HG03439 (cell line): ENCODE measurements around the gene PLXNA3.

Experiments used
- ATAC-seq: cut with Tn5 transposase; IDR thresholded peaks from one replicate; pipeline ENCODE4 v1.9.1; 2021; ENCODE audit warnings: mild to moderate bottlenecking, moderate library complexity; ENCODE audit not compliant: unreplicated experiment

Gene PLXNA3

DNA sequence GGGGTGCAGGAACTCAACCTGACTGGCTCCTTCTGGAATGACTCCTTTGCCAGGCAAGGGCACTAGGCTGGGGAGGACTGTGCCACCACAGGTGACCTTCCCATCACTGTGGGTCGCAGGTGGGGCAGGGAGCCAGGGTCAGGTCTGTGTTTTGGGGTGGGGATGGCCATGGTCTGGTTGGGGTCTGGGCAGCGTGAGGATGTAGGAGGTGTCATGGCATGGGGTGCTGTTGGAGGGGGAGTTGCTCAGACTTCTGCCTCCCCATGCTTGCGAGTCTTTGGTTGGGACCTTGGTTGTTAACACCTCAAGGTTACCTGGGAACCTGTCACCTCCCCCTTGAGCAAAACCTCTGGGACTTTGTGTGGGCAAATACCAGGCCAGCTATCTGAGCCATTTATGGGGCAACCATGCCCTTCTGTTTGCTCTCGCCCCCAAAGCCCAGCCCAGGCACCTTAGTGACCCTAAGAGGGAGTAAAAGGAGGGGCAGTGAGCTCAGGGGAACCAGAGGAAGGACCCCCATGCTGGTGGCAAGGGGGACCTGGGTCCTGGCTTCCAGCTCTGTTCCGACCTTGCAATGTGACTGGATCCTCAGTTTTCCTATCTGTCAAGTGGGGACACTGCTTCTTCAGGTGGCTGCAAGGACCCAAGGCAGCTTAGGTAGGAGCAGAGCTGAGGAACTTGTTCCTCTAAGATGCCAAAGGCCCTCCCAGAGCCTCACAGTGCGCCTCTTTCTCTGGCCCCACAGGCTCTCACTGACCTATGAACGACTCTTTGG lies 23.5 kb upstream of the PLXNA3 start:
- ATAC-seq, result no peak

DNA sequence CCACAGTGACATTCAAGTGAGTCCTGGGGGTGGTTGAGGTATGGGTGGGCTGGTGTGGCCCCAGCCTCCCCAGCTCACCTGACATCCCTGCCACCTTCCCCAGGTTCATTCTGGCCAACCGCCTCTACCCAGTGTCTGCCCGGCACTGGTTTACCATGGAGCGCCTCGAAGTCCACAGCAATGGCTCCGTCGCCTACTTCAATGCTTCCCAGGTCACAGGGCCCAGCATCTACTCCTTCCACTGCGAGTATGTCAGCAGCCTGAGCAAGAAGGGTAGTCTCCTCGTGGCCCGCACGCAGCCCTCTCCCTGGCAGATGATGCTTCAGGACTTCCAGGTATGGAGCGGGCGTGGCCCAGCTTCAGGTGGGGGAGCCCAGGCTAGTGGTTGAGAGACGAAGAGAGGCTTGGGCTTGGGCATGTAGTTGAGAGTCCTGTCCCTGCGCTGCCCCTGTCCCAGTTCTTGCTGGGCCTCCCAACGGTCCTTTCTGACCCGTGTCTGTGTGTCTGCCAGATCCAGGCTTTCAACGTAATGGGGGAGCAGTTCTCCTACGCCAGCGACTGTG lies 22.8 kb upstream of the PLXNA3 start:
- no peak for ATAC-seq

DNA sequence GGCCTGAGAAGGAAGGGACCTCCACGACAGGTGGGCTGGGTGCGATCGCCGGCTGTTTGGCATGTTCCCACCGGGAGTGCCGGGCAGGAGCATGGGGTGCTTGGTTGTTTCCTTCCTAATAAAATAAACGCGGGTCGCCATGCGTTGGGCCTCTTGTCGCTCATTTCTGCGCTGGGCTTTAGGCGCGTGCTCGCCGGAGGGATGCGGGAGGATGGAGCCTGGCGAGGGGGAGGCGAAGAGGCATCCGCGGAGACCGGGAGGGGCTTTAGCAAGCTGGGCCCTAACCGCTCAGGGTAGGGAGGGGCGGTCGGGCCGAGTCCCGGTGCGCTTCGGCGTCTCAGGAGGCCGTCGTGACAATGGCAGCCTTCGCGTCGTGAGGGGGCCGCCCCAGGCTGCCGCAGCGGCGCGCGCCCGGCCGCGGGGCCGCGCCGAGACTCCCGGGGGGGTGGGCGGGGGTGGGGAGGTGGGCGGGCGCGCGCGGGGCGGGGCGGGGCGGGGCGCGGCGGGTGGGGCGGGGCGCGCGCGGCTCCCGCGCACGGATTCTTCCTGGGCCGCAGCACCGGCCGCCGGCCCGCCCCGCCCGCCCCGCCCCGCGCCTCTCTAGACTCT lies 21.6 kb upstream of the PLXNA3 start:
- ATAC-seq, result no peak

DNA sequence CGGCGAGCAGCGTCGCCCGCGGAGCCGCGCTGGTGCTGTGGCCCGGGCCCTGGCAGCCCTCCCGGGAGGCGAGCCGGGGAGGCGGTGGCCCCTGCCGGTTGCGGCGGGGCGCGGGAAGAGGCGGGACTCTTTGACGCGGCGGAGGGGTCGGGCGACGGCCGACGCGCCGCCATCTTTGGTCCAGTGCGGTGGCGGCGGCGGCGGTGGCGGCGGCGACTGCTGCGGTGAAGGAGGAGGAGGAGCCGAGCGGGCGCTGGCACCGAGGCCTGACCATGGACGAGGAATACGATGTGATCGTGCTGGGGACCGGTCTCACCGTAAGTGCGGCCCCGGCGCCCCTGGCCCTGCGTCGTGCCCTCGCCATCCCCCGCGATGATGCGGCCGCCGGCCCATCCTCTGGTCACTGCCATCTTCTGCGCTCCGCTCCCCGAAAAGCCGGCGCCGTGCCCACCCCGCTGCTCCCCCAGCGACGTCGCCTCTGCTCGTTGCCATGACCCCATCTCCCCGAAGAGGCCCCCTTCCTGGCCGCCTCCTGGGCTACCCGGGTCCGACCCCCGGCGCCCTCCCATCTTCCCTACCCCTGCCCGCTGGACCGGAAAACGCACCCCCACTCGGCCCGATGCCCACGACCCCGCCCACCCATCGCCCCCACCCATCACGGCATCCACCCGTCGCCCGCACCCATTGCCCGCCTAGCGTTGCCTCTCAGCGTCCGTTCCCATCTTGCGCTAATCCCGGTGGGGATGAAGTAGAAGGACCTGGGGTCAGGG lies 20.9 kb upstream of the PLXNA3 start, which contains the start of gene GDI1:
Gene GDI1, plus strand, starts transcription at position 172 of the 770 bp plus-strand sequence. Its CDS starts 101 bp downstream, at position 273.
- no peak for ATAC-seq

DNA sequence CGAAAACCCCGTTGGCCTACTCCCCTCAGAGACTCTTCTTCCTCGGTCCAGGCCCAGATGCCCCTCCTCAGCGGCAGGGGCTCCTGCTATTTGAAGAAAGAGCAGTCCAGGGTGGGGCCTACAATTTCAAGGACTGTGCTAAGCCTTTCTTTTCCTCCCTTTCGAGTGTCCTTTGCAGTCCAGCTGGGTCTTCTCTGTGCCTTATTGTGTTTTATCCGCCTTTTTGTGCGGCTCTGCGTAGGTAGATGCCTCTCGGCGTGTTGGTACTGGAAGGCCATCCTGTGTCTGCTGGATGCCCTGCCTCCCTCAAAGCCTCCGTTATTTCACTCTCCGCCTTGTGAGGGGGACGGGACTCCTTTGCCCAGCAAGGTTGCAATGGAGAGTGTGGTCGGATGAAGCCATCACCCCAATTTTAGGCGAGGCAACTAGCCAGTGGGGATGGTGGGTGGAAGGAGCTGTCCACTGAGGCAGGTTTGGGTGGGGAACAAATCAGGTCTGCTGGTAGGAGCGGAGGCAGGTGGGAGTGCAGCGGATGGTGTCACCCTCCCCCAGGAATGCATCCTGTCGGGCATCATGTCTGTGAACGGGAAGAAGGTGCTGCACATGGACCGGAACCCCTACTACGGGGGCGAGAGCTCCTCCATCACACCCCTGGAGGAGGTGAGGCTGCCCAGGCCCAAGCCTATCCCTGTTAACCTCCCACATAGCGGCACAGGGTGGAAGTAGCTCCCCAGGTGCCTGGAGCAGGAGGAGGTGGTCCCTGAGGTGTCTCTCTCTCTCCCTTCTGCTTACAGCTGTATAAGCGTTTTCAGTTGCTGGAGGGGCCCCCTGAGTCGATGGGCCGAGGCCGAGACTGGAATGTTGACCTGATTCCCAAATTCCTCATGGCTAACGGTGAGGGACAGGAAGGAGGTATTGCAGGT lies 19.8 kb upstream of the PLXNA3 start:
- ATAC-seq, result no peak

DNA sequence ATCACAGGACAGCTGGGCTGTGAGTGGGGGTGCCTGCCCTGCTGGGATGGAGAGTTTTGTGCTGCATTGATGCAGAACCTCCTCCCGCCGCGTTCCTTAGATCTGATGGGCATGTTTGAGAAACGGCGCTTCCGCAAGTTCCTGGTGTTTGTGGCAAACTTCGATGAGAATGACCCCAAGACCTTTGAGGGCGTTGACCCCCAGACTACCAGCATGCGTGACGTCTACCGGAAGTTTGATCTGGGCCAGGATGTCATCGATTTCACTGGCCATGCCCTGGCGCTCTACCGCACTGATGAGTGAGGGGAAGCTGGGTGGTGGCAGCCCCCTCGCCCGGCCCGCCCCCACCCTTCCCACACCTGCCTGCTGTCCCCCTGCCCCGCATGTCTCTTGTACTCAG lies 18.2 kb upstream of the PLXNA3 start:
- no peak for ATAC-seq

DNA sequence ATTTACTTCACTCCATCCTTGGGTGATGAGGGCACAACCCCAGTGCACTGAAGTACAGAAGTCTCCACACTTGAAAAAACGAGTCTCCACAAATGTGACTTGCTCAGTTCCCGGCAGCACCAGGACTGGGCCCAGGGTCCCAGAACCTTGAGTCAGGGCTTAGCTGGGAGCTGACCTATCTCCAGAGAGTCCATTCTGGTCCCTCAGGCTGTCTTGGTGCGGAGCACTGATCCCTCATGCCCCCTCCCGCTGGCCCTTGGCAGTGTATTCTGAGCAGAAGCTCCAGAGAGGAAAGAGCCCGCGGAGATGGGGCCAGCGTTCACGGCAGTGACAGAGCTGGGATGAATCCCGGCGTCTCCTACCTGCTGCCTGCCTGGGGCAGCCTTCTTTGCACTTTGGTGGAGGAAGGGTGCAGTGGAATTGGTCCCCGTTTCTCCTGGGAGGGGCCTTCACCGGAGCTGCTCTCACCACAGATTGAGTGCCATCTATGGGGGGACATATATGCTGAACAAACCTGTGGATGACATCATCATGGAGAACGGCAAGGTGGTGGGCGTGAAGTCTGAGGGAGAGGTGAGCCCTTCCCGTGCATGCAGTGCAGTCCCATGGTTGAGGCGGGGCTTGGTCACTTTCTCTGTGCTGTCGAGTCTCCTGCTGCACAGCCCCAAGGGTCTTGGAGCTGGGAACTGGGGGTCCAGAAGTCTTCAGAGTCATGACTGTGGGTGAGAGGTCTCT lies 17.3 kb upstream of the PLXNA3 start:
- no peak for ATAC-seq

DNA sequence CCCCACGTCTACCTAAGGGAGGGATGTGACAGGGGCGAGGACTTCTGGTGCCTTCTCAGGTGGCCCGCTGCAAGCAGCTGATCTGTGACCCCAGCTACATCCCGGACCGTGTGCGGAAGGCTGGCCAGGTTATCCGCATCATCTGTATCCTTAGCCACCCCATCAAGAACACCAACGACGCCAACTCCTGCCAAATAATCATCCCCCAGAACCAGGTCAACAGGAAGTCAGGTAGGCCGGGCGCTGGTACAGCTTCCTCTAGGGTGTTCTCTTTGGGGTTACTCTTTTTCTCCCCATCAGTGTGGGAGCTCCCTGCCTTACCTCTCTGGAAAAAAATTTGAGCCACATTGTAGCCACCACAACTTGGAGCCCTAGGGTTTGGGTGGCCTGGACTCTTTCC lies 16.5 kb upstream of the PLXNA3 start:
- ATAC-seq, result no peak

DNA sequence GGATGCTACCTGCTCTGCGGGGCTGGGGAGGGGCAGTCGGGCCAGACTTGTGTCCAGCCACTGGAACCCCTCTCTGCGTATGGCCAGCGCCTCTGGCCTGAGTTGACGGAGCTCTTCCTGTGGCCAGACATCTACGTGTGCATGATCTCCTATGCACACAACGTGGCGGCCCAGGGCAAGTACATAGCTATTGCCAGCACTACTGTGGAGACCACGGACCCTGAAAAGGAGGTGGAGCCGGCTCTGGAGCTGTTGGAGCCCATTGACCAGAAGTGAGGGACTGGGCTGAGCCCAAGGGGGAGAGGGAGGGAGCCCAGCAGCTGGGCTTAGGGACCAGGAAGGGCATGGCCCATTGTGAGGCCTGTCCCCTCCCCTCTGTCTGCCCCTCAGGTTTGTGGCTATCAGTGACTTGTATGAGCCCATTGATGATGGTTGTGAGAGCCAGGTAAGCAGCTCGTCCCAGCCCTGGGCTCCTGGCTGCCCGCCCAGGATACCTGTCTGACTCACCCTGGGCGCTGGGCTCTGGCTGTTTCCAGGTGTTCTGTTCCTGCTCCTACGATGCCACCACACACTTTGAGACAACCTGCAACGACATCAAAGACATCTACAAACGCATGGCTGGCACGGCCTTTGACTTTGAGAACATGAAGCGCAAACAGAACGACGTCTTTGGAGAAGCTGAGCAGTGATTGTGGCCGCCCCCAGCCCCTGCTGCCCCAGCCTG lies 15.9 kb upstream of the PLXNA3 start:
- ATAC-seq, result no peak

DNA sequence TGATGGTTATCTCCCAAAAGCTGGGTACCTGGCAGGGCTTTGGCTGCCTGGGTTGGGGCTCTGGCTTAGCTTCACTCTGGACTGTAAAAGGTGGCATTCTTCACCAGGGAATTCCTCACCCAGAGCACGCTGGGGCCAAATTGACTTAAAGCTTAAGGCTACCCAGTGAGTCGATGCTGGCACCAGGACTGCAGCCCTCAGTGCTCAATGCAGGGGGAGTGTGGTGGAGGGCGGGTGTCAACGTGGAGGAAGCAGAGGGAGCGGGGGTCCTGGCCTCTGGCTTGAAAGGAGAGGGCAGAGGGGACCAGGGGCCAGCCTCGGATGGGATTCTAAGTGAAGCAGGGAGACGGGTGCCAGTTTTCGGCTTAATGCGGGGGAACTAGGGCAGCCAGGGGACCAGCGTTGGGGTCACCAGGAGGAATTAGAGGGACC lies 14.6 kb upstream of the PLXNA3 start:
- peak; percentile 6 for ATAC-seq

DNA sequence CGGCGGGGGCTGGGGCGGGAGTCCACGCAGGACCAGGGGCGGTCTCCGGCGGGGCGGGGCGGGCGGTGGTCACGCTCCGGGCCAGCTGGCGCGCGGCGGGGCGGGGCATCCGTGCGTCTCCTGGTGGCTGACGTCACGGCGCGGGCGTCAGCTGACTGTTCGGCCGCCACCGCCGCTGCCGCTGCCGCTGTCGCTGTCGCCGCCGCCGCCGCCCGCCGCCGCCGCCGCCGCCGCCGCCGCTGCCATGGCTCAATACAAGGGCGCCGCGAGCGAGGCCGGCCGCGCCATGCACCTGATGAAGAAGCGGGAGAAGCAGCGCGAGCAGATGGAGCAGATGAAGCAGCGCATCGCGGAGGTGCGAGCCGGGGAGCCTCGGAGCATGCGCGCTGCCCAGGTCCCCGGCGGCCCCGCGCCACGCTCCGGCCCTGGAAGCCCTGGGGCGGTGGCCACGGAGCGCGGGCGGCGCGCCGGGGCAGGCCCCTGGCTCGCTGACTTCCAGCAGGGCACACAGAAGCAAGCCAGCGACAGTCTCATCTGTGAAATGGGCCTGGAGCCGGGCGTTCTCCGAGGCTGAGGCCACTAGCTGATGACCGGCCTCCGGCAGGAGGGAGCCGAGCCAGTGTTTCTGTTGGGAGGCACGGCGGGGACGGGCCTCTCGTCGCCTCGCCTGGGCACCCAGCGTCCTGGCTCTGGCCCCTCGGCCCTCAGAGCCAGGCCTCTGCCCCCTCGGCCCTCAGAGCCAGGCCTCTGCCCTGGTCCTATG lies 13.9 kb upstream of the PLXNA3 start, which contains the start of gene FAM50A:
Gene FAM50A, plus strand, starts transcription at position 150 of the 763 bp plus-strand sequence. Its CDS starts 95 bp downstream, at position 245.
- ATAC-seq, result peak; percentile 56

DNA sequence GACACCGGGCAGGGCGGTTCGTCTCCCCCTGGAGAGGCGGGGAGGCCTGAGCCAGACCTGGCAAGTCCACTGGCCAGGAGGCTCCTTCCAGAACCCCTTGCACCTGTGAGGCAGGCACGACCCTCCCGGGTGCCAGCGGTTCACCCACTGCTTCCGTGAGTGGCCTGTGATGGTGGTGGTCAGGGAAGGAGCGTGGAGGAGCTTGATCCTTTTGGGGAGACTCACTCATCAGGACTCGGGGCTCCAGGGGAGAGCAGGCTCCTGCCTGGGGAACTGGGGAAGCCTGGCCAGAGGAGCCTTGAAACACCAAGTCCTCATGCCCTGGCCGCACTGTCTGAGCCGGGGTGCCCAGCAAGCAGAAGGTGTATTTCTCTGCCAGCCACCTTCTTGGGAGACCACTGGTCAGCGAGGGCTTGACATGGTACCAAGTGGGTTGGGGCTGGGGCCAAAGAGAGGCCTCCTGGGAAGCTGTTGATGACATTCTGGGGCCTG lies 13.3 kb upstream of the PLXNA3 start:
- ATAC-seq, result peak; percentile 13

DNA sequence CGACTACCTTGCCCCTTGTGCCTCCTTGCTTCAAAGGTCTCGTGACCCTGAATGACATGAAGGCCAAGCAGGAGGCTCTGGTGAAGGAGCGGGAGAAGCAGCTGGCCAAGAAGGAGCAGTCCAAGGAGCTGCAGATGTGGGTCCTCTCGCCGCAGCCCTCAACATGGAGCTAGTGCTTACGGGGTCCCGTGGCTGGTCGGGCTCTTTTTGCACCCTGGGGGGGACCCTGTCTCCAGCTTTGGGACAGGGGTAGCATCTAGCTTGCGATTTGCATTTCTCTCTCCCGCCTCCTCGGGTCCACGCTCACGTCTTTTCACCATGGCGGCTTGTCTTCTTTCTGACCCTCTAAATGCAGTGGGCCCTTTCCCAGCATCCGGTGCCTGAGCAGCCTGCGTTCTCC lies 12.3 kb upstream of the PLXNA3 start:
- ATAC-seq, result no peak

DNA sequence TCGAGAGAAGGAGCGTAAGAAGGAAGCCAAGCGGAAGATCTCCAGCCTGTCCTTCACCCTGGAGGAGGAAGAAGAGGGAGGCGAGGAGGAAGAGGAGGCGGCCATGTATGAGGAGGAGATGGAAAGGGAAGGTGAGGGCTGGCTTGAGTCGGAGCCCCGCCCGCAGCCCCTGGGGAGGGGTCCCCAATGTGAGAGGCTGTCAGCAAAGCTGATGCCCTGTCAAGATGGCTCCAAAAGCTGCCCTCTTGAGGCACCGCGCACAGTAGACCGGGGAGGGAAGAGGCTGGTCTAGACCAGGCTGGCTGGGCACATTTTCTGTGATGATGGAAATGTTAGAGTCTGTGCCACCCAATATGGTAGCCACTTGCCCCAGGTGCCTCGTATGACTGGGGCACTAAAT lies 11.7 kb upstream of the PLXNA3 start:
- no peak for ATAC-seq

DNA sequence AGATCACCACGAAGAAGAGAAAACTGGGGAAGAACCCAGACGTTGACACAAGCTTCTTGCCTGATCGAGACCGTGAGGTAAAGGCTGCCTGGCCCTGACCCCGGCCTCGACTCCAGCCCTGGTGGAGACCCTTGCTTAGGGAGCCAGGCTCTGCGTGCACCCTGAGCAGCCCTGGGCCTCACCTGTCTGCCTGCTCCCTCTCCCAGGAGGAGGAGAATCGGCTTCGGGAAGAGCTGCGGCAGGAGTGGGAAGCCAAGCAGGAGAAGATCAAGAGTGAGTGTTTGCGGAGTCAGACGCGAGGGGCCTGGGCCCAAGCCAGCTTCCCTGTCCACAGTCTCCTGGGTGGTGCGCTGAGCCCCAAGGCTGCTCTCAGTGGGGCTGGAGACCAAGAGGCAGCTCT lies 9.6 kb upstream of the PLXNA3 start:
- no peak for ATAC-seq

DNA sequence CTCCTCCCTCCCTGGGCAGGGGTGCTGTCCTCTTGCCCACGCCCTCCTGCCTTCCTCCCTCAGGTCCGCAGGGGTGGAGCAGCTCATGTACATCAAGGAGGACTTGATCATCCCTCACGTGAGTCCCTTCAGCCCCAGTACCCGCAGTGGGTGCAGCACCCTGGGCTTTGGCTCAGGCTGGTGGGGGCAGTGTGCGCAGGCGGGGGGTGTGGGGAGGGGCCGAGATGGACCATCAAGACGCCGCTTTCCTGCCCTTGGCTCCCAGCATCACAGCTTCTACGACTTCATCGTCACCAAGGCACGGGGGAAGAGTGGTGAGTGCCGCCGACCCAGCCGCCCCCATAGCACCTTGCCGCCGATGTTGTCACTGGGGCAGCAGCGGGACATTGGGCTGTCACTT lies 8.5 kb upstream of the PLXNA3 start:
- ATAC-seq, result no peak

DNA sequence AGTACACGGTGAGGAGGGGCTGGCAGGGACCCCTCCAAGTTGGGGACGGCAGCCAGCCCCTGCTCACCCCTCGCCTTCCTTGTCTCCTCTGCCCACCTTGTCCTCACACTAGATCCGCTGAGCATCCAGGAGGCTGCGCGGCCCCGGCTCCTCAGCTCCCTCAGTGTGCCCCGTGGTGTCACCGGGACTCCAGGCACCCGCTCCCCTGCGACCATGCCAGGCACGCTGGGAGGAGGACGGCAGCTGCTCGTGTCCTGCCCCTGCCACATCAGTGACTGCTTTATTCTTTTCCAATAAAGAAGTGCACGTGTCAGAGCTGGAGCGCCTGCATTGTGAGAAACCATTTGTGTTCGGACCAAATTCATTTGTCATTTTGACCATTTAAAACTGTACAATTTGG lies 7.8 kb upstream of the PLXNA3 start:
- ATAC-seq, result no peak

DNA sequence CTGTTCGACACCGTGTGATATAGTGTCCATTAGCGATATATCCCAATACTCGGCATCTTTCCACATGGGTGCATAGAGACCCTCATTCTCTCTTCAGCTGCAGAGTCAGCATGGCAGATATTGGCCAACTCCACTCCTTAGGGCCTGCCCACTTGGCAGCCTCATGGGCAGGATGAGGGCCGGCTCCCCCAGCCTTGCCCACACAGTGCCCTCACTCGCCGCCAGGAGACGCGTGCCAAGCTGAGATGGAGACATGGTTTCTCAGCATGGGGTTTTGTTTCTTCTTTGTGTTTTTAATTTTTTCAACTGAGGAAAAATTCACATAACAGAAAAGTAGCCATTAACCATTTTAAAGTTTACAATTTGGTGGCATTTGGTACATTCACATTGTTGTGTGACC lies 5.3 kb upstream of the PLXNA3 start:
- ATAC-seq, result no peak
